Sigmoid colon (tissue), 7 donors: Measurements from ENCODE around the gene FAM81A. TPM values are rescaled to one million over a fixed set of nuclear protein-coding genes. Genes with fewer than 3 reads are reported as not detected.

Experiments
- DNase-seq: peaks from one replicate; pipeline ENCODE4 v3.0.0-alpha.2; 2019
- H3K27ac ChIP-seq, 4 donors: fragments of 200-600 bp; sonication (generic); one replicate each; pipeline ENCODE4 v1.5.1; 2016 to 2019; ENCODE audit warnings: mild to moderate bottlenecking in 1 of 4
- H3K27me3 ChIP-seq, 3 donors: fragments of 200-600 bp; sonication (generic); one replicate each; pipeline ENCODE4 v1.5.1; 2019; ENCODE audit warnings: mild to moderate bottlenecking in 1 of 3
- H3K36me3 ChIP-seq, 4 donors: fragments of 200-600 bp; sonication (generic); one replicate each; pipeline ENCODE4 v1.5.1; 2016 to 2019
- H3K4me1 ChIP-seq, 4 donors: fragments of 200-600 bp; sonication (generic); one replicate each; pipeline ENCODE4 v1.5.1; 2017 to 2019
- H3K4me3 ChIP-seq, 4 donors: fragments of 200-600 bp; sonication (generic); one replicate each; pipeline ENCODE4 v1.5.1; 2017 to 2019; ENCODE audit warnings: mild to moderate bottlenecking in 2 of 4, moderate library complexity in 1 of 4
- H3K9me3 ChIP-seq, 4 donors: fragments of 200-600 bp in 3 of 4; sonication (generic) in 3 of 4; one replicate each; pipeline versions ENCODE4 v1.5.1 to v1.6.1; 2013 to 2019
- CTCF ChIP-seq, 4 experiments: fragments of 450-650 bp in 3 of 4; fragments of 200-600 bp in 1 of 4; IDR thresholded peaks; one replicate each; pipeline ENCODE4 v1.5.1; 2016 to 2019; ENCODE audit warnings: antibody characterized with exemption in 4 of 4, mild to moderate bottlenecking in 3 of 4, moderate library complexity in 2 of 4
- EP300 ChIP-seq, 4 donors: sonication (generic); formaldehyde crosslinking; IDR thresholded peaks; one replicate each; pipeline ENCODE4 v1.6.1; 2017; ENCODE audit warnings: antibody characterized with exemption in 4 of 4
- POLR2A ChIP-seq, 2 donors: fragments of 450-650 bp; IDR thresholded peaks; one replicate each; pipeline ENCODE4 v1.6.1; 2016; ENCODE audit warnings: antibody characterized with exemption in 2 of 2, mild to moderate bottlenecking in 2 of 2, moderate library complexity in 2 of 2
- POLR2AphosphoS5 ChIP-seq, 4 donors: sonication (generic); formaldehyde crosslinking; IDR thresholded peaks; one replicate each; pipeline ENCODE4 v1.6.1; 2017; ENCODE audit warnings: antibody characterized with exemption in 4 of 4
- WGBS, 2 donors: extraction: QIAGEN DNeasy Blood & Tissue Kit; methylation state at CpG; one replicate each; pipeline ENCODE4 v1.1.7; 2013; 5-methylcytosine and 5-hydroxymethylcytosine counted together
- intact Hi-C: fragments of 100-400 bp; cut with DNase I; formaldehyde crosslinking; loops from one replicate; pipeline ENCODE4 v1.15.1; 2023
- polyA plus RNA-seq, 3 donors: library from polyadenylated mRNA; stranded (reverse); fragments of 200-250 nt; gene quantifications; one replicate each; pipeline ENCODE4 v1.2.3, GENCODE V29; 2013
- total RNA-seq, 4 donors: library from RNA; depleted of rRNA; stranded (reverse); fragments of >200 nt; gene quantifications; one replicate each; pipeline ENCODE4 v1.1.0, GENCODE V29; 2016
- donor health status: healthy with polysubstance abuse.
- donor health status: Bipolar disorder and iron deficiency.
- donor health status: healthy.

Gene FAM81A
- total and polyA plus RNA-seq, 7 donors: under 0.01 to 4.7 (median 2.5) TPM; not detected in 1

- no peak overlapping the region for H3K27ac ChIP-seq
- H3K36me3 ChIP-seq: no peaks in the 10 kb centered on the region
- H3K4me3 ChIP-seq: no peak overlapping the region
- no peak for TF ChIP-seq CTCF (IDR thresholded peaks at IDR 0.05)
- H3K4me1 ChIP-seq: peaks cover 0 to 12% (median 3%) of the 10 kb centered on the region in 4 donors
- no peaks in the 10 kb centered on the region for H3K27me3 ChIP-seq
- intact Hi-C loops: no loop called here
- H3K9me3 ChIP-seq: no peaks in the 10 kb centered on the region
- DNase-seq: no peak
Observed at GRCh38 chr15:59448871-59449270, 10.9 kb downstream of the FAM81A start.

DNA sequence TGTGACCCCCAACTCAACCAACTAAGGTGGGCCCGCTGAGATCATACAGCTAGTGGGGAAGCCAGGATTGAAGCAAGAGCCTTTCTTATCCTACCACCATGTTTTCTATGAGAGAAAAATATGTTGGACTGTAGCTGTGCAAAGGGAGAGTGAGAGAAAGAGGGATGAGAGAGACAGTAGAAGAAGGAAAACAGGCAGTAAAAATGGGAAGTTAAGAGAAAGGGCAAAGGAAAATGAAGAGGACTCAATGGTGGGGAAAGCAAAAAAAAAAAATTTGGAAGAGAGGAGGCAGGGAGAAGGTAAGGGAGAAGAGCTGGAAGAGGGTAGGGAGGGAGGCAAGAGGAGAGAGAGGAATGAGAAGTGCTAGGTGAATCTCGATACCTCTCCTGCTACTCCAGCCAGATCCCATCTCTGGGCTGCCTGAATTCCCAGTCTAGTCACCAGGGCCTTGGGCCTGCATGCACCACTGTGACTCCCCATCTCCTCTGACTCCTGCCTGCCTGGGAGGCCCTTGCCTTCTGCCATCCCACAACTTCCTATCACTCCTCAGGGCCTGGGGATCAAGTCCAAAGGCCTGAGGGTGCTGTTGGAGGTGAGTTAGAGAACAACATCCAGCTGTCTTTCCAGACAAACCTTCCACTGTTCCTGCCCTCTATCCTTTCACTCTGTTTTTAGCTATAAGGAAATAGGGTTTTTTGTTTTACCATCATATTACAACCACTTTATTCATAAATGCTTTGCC is 15.7 kb downstream of the FAM81A start:
- H3K4me3 ChIP-seq: no peak overlapping the region
- no peak for DNase-seq
- 95 to 96% methylated on average over 2 of the region's 2 CpGs for WGBS, 2 donors
- H3K27me3 ChIP-seq: no peaks in the 10 kb centered on the region
- no peaks in the 10 kb centered on the region for H3K9me3 ChIP-seq
- intact Hi-C loops: no loop called here
- H3K27ac ChIP-seq: no peak overlapping the region
- no peaks in the 10 kb centered on the region for H3K4me1 ChIP-seq
- H3K36me3 ChIP-seq: no peaks in the 10 kb centered on the region
- no peak for TF ChIP-seq EP300 (IDR thresholded peaks at IDR 0.05)
- TF ChIP-seq CTCF (IDR thresholded peaks at IDR 0.05): no peak
- no peak for TF ChIP-seq POLR2AphosphoS5 (IDR thresholded peaks at IDR 0.05)
- no peak for TF ChIP-seq POLR2A (IDR thresholded peaks at IDR 0.05)

DNA sequence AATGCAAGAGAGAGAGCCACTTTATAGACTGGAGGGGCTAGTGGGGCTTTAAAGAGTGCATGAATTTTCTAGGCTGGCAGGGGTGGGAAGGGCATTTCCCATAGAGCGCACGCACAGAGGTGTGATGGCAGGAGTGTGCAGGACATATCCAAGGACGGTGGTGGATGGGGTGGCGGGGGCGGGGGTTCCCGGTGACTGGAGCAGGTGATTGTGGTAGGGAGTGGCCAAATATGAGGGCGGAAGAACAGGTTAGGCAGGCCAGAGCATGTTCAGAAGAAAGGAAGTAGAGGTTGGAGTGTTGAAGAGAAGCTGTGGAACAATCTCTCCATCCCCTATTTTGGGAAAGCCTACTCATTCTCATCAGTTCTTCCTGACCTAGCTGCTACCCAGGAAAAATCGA is 18.1 kb downstream of the FAM81A start:
- Histone ChIP-seq H3K27ac (no peak overlapping the region), H3K36me3 (no peaks in the 10 kb centered on the region), H3K27me3 (no peaks in the 10 kb centered on the region), H3K9me3 (no peaks in the 10 kb centered on the region), H3K4me1 (no peaks in the 10 kb centered on the region), H3K4me3 (no peak overlapping the region)
- TF ChIP-seq POLR2AphosphoS5 (IDR thresholded peaks at IDR 0.05) (no peak), CTCF (IDR thresholded peaks at IDR 0.05) (no peak), EP300 (IDR thresholded peaks at IDR 0.05) (no peak), POLR2A (IDR thresholded peaks at IDR 0.05) (no peak)
- no peak for DNase-seq
- WGBS, 2 donors: 25 to 68% methylated on average over 8 of the region's 8 CpGs
- intact Hi-C loops: no loop called here

GRCh38 chr15:59457103-59457502 is 19.1 kb downstream of the FAM81A start:
- TF ChIP-seq EP300 (IDR thresholded peaks at IDR 0.05): no peak
- no peak for TF ChIP-seq CTCF (IDR thresholded peaks at IDR 0.05)
- no peak for TF ChIP-seq POLR2A (IDR thresholded peaks at IDR 0.05)
- TF ChIP-seq POLR2AphosphoS5 (IDR thresholded peaks at IDR 0.05): no peak
- no peaks in the 10 kb centered on the region for H3K27me3 ChIP-seq
- no peaks in the 10 kb centered on the region for H3K36me3 ChIP-seq
- no peaks in the 10 kb centered on the region for H3K9me3 ChIP-seq
- 89 to 92% methylated on average over 3 of the region's 3 CpGs for WGBS, 2 donors
- no peaks in the 10 kb centered on the region for H3K4me1 ChIP-seq
- intact Hi-C loops: no loop called here
- H3K27ac ChIP-seq: no peak overlapping the region
- no peak overlapping the region for H3K4me3 ChIP-seq
- DNase-seq: no peak

DNA sequence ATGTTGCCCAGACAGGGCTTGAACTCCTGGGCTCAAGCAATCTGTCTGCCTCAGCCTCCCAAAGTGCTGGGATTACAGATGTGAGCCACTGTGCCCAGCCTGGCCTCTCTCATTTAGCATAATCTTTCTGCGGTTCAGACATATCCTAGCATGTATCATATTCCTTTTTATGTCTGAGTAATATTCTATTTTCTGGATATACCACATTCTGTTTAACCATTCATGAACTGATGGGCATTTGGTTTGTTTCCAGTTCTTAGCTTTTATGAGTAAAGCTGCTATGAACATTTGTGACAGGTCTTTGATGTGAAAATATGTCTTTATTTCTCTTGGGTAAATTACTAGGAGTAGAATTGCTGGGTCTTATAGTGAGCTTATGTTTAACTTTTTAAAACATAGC is 23.5 kb downstream of the FAM81A start:
- no peak overlapping the region for H3K27ac ChIP-seq
- no peaks in the 10 kb centered on the region for H3K27me3 ChIP-seq
- TF ChIP-seq EP300 (IDR thresholded peaks at IDR 0.05): no peak
- no peak for TF ChIP-seq POLR2A (IDR thresholded peaks at IDR 0.05)
- H3K9me3 ChIP-seq: no peaks in the 10 kb centered on the region
- no peaks in the 10 kb centered on the region for H3K4me1 ChIP-seq
- 97 to 99% methylated on average over 1 of the region's 1 CpG for WGBS, 2 donors
- H3K4me3 ChIP-seq: no peak overlapping the region
- intact Hi-C loops: no loop called here
- no peaks in the 10 kb centered on the region for H3K36me3 ChIP-seq
- DNase-seq: no peak
